Measurements from ENCODE around the gene KIAA1217.

DNA sequence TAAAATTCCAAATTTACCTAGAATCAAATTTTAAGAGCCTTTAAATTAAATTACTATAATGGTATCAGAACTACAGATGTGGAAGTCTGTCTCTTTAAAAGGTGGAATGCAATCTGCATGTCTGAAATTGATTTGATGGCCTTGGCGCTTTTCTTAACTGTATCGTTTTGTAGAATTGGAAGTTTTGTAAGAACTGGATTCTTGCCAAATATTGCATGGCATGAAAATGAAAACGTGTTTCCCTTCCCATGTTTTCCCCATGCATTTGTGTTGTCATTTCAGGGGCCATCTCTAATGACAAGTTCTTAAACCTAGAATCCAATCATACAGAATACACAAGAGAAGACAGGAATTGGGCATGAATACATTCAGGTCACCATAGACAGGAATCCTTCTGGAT, 162.5 kb downstream of the KIAA1217 start:
- TF ChIP-seq, protein P1, sequence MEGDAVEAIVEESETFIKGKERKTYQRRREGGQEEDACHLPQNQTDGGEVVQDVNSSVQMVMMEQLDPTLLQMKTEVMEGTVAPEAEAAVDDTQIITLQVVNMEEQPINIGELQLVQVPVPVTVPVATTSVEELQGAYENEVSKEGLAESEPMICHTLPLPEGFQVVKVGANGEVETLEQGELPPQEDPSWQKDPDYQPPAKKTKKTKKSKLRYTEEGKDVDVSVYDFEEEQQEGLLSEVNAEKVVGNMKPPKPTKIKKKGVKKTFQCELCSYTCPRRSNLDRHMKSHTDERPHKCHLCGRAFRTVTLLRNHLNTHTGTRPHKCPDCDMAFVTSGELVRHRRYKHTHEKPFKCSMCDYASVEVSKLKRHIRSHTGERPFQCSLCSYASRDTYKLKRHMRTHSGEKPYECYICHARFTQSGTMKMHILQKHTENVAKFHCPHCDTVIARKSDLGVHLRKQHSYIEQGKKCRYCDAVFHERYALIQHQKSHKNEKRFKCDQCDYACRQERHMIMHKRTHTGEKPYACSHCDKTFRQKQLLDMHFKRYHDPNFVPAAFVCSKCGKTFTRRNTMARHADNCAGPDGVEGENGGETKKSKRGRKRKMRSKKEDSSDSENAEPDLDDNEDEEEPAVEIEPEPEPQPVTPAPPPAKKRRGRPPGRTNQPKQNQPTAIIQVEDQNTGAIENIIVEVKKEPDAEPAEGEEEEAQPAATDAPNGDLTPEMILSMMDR (conservative IDR thresholded peaks at IDR 0.05 in 1 of 2, IDR thresholded peaks at IDR 0.05 in 1 of 2; ENCODE audit: extremely low read depth in 1 of 2, insufficient read depth in 1 of 2, low read depth in 1 of 2, low read length in 2 of 2) = no peak
- TF ChIP-seq EZH2 (IDR thresholded peaks at IDR 0.05; ENCODE audit: borderline replicate concordance, low read length) = no peak
